ENCODE data around the gene ABCA2.

GRCh38 chr9:136975644-136976043, 52.4 kb downstream of the ABCA2 start:
- TF ChIP-seq POLR2A (IDR thresholded peaks at IDR 0.05) (no peak), CTCF (IDR thresholded peaks at IDR 0.05) (no peak)
